Neuron (in vitro differentiated cells): ENCODE measurements around the gene CDON.
"Not testable (repeated sequence)": the region's sequence is repeated elsewhere in the genome, so short reads cannot be mapped to it uniquely, and the experiment has no call there.

ENCODE experiments used
- H2AFZ ChIP-seq: one replicate; pipeline ENCODE4 v1.6.1; 2013; ENCODE audit warnings: low read depth, mild to moderate bottlenecking, inconsistent platforms, low read length, moderate library complexity
- H3K27me3 ChIP-seq: one replicate; pipeline ENCODE4 v1.6.1; 2013; ENCODE audit warnings: low read length; ENCODE audit not compliant: insufficient read depth
- H3K36me3 ChIP-seq: one replicate; pipeline ENCODE4 v1.6.1; 2013; ENCODE audit warnings: low read length; ENCODE audit not compliant: insufficient read depth
- H3K4me1 ChIP-seq: one replicate; pipeline ENCODE4 v1.6.1; 2013; ENCODE audit warnings: low read length; ENCODE audit not compliant: insufficient read depth
- H3K4me3 ChIP-seq: 2 replicates; pipeline ENCODE4 v1.5.1; 2013; ENCODE audit warnings: mild to moderate bottlenecking, low read length, moderate library complexity
- H3K9me3 ChIP-seq: one replicate; pipeline ENCODE4 v1.6.1; 2013; ENCODE audit warnings: low read length

Gene CDON

GRCh38 chr11:125985956-125986355 is 76.7 kb downstream of the CDON start:
- not testable (repeated sequence) for H3K9me3 ChIP-seq, H3K4me3 ChIP-seq, H3K27me3 ChIP-seq, H2AFZ ChIP-seq, H3K4me1 ChIP-seq, H3K36me3 ChIP-seq

DNA sequence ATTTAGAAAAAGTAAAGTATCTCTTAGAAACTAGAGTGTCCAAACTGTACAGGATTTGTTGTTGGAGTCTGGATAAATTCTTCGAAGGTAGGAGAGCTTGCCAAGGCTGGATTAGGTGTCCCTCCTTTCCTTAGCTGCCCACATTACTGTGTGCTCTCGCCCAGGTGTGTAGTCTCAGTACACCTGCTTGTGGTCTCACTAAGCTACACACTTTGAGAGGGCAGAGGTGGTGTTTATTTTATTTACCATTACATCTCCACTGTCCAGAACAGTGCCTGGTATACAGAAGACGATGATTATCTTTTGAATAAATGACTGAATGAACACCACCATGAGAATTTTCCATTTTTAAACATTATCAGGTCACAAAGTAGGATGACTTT is 80.3 kb downstream of the CDON start:
- Histone ChIP-seq H3K4me1 (peaks cover 28% of the 10 kb centered on the region), H3K27me3 (no peaks in the 10 kb centered on the region), H3K9me3 (no peaks in the 10 kb centered on the region), H2AFZ (no peak overlapping the region), H3K36me3 (peaks cover 4% of the 10 kb centered on the region), H3K4me3 (no peak overlapping the region)

GRCh38 chr11:125980436-125980835 is 82.2 kb downstream of the CDON start:
- H3K36me3 ChIP-seq = peaks cover 2% of the 10 kb centered on the region
- peaks cover 28% of the 10 kb centered on the region for H3K4me1 ChIP-seq

DNA sequence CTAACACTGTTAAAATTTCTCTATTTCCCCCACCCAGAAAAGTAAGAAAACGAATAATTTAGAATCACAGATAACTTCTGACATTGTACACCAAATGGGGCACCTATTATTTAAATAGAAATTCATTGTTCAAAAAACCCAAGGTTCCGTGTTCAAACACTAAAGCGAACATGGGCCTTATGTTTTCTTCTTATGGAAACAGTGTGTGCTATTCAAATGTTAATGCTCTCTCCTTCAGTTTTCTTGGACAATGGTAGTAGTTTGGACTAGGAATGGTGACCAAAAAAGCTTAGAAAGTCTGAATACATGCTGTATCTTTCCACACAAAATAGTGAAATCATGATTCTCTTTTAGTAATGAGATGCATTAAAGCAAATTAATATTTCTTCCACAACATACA is 83.2 kb downstream of the CDON start:
- Histone ChIP-seq H3K9me3 (no peaks in the 10 kb centered on the region), H3K27me3 (no peaks in the 10 kb centered on the region), H3K4me3 (no peak overlapping the region), H3K4me1 (peaks cover 28% of the 10 kb centered on the region), H2AFZ (no peak overlapping the region), H3K36me3 (peaks cover 2% of the 10 kb centered on the region)

More at GRCh38 chr11:125980436-125980835, 82.2 kb downstream of the CDON start:
- Histone ChIP-seq H3K9me3 (no peaks in the 10 kb centered on the region), H3K27me3 (no peaks in the 10 kb centered on the region), H2AFZ (no peak overlapping the region), H3K4me3 (no peak overlapping the region)

DNA sequence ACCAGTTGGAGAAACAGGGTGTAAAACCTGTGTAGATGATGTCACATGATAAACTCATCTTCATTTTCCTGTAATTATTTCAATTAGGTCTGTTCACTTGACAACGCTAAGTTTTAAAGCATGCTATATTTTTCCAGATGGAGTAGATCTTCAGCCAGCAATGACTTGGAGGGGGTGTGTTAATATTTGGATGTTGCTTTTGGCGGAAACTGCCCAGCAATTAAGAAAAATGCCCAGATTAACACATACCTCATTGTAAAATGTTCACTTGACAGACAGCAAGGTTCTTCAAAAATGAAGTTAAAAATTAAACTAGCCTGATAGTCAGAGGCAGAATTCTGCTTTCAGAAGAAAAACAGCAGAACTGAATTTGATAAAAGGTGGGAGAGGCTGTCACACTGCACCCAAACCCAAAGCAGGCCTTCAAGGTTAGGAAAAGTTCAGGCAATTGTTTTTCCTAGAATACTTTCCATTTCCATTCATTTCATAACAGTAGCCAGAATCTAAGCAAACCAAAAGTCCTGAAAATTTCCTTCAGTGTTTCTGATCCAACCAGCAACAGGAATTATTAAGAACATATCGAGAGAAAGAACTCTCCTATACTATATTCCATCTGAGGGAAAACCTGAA is 83.8 kb downstream of the CDON start:
- peaks cover 28% of the 10 kb centered on the region for H3K4me1 ChIP-seq
- H3K27me3 ChIP-seq = no peaks in the 10 kb centered on the region
- no peaks in the 10 kb centered on the region for H3K9me3 ChIP-seq
- no peak overlapping the region for H2AFZ ChIP-seq
- H3K36me3 ChIP-seq = peaks cover 2% of the 10 kb centered on the region
- H3K4me3 ChIP-seq = no peak overlapping the region

DNA sequence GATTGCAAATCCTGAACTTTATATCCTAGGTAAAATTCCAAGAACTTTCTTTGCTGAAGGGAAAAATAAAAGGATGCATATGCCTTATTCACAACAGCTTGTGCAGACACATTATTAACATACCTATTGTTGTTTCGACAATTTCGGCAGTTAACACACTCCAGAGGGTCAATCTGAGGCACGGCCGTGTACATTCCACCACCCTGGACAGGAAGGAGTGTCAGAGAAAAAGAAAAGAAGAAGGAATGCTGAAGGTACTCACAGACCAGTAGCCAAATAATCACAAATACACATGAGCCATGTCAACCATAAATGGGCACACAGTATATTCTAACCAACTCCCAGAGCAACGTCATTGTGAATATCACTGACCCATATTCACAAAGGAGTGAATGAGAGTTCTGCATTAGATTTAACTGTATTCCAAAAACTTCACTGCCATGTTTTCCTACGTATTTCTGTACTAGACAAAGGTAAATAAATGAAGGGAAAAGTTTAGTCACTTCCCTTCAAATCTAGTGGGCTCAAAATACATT is 84.4 kb downstream of the CDON start:
- no peaks in the 10 kb centered on the region for H3K9me3 ChIP-seq
- H3K4me3 ChIP-seq = no peak overlapping the region
- H2AFZ ChIP-seq = no peak overlapping the region
- H3K27me3 ChIP-seq = no peaks in the 10 kb centered on the region
- peaks cover 2% of the 10 kb centered on the region for H3K36me3 ChIP-seq
- peaks cover 28% of the 10 kb centered on the region for H3K4me1 ChIP-seq

- Histone ChIP-seq H3K27me3 (no peaks in the 10 kb centered on the region), H3K4me1 (peaks cover 28% of the 10 kb centered on the region), H2AFZ (no peak overlapping the region), H3K36me3 (no peaks in the 10 kb centered on the region), H3K4me3 (no peak overlapping the region), H3K9me3 (no peaks in the 10 kb centered on the region)
These were observed 85.3 kb downstream of the CDON start for GRCh38 chr11:125977333-125977732.

GRCh38 chr11:125976156-125976555 is 86.5 kb downstream of the CDON start:
- Histone ChIP-seq H3K27me3 (no peaks in the 10 kb centered on the region), H3K9me3 (no peaks in the 10 kb centered on the region), H3K4me1 (peaks cover 28% of the 10 kb centered on the region), H2AFZ (no peak overlapping the region), H3K4me3 (no peak overlapping the region), H3K36me3 (no peaks in the 10 kb centered on the region)

- no peak overlapping the region for H3K4me3 ChIP-seq
- H3K9me3 ChIP-seq = no peaks in the 10 kb centered on the region
- H3K4me1 ChIP-seq = peaks cover 28% of the 10 kb centered on the region
- H3K36me3 ChIP-seq = no peaks in the 10 kb centered on the region
- no peaks in the 10 kb centered on the region for H3K27me3 ChIP-seq
- H2AFZ ChIP-seq = no peak overlapping the region
These were observed 87.0 kb downstream of the CDON start for GRCh38 chr11:125975634-125976033.

- Histone ChIP-seq H3K36me3 (no peaks in the 10 kb centered on the region), H3K27me3 (no peaks in the 10 kb centered on the region), H2AFZ (no peak overlapping the region), H3K4me1 (peaks cover 15% of the 10 kb centered on the region), H3K4me3 (no peak overlapping the region), H3K9me3 (no peaks in the 10 kb centered on the region)
These were observed 88.4 kb downstream of the CDON start for GRCh38 chr11:125974284-125974683.

- Histone ChIP-seq H3K9me3 (no peaks in the 10 kb centered on the region), H3K36me3 (no peaks in the 10 kb centered on the region), H3K4me3 (no peak overlapping the region), H3K4me1 (no peaks in the 10 kb centered on the region), H3K27me3 (no peaks in the 10 kb centered on the region), H2AFZ (no peak overlapping the region)
These were observed 91.0 kb downstream of the CDON start for GRCh38 chr11:125971618-125972017.

- no peaks in the 10 kb centered on the region for H3K4me1 ChIP-seq
- H3K27me3 ChIP-seq = no peaks in the 10 kb centered on the region
- no peak overlapping the region for H3K4me3 ChIP-seq
- H3K36me3 ChIP-seq = no peaks in the 10 kb centered on the region
- no peak overlapping the region for H2AFZ ChIP-seq
- peaks cover 1% of the 10 kb centered on the region for H3K9me3 ChIP-seq
These were observed 94.3 kb downstream of the CDON start for GRCh38 chr11:125968354-125968753.

- no peaks in the 10 kb centered on the region for H3K4me1 ChIP-seq
- H3K4me3 ChIP-seq = no peak overlapping the region
- peaks cover 1% of the 10 kb centered on the region for H3K9me3 ChIP-seq
- no peak overlapping the region for H2AFZ ChIP-seq
- no peaks in the 10 kb centered on the region for H3K27me3 ChIP-seq
- no peaks in the 10 kb centered on the region for H3K36me3 ChIP-seq
These were observed 95.2 kb downstream of the CDON start for GRCh38 chr11:125967515-125967914.

GRCh38 chr11:125960771-125961170 is 101.9 kb downstream of the CDON start:
- Histone ChIP-seq H3K27me3 (no peaks in the 10 kb centered on the region), H3K4me1 (no peaks in the 10 kb centered on the region), H3K9me3 (peaks cover 12% of the 10 kb centered on the region), H3K36me3 (peaks cover 8% of the 10 kb centered on the region), H3K4me3 (no peak overlapping the region), H2AFZ (no peak overlapping the region)
